Stimulated activated CD4-positive, alpha-beta T cell treated with anti-CD3 and anti-CD28 coated beads, TNF-alpha, amount 100 ng/mL, for 1 hour (primary cell): ENCODE measurements around the gene BFSP1.
A peak's percentile ranks its signal among the peaks of the same experiment; 100 is the strongest.

ENCODE experiments used
- DNase-seq, 3 donors: peaks; one replicate each; pipeline ENCODE4 v3.0.0-alpha.2; 2020; ENCODE audit warnings: low read depth in 3 of 3, low spot score in 1 of 3

BFSP1 gene

DNA sequence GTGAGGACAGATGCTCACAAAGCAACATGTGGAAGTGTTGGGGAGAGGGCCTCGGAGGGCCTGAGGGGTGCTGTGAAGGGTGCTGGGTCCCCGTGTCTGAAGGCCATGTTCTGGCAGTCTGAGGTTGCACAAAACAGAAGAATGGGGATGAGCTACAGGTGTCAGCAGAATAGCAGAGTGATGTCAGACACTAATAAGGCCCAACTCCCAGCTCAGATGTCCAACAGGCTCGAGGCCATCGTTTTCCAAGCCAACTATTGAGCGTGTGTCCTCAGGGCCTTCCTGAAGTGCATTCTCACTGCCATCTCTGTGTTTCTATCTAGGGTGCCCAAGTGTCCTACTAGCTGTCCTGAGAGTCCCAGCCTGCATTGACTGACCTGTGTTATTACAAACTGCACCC lies 7.9 kb downstream of the BFSP1 start:
- DNase-seq: no peak

DNA sequence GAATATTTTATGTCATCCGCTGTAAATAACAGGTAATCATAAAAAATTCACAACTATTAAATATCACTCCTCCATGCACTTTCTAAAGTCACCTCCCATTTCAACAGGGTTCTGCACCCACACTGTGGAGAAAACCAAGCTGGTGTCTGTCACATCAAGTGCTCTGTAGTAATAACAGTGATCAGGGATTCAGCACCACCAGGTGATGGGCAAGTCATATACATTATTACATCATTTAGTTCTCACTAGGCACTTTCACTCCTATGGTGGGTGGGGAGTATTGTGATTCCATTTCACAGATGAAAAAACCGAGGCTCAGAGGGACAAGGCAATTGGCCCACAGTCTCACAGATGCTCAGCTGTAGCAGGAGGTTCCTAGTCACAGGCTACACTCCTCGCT lies 8.7 kb downstream of the BFSP1 start:
- DNase-seq: no peak

DNA sequence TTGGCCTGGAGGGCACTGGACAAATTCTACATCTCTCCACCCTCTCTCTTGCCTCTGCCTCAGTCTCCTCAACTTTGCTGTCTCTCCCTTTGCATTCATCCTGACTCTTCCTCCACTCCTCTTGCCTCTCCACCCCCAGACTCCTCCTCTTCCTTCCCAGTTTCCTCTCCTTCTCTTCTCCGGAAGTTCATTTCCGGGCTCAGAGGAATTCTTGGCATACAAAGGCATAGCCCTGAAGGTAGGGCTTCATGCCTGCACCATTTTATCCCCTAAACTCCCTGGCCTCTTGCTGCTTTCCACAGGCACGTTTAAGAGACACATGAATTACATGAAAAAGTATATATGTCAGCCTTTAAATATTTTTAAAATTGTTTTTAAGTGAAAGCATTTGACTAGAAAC lies 10.6 kb downstream of the BFSP1 start:
- no peak for DNase-seq

DNA sequence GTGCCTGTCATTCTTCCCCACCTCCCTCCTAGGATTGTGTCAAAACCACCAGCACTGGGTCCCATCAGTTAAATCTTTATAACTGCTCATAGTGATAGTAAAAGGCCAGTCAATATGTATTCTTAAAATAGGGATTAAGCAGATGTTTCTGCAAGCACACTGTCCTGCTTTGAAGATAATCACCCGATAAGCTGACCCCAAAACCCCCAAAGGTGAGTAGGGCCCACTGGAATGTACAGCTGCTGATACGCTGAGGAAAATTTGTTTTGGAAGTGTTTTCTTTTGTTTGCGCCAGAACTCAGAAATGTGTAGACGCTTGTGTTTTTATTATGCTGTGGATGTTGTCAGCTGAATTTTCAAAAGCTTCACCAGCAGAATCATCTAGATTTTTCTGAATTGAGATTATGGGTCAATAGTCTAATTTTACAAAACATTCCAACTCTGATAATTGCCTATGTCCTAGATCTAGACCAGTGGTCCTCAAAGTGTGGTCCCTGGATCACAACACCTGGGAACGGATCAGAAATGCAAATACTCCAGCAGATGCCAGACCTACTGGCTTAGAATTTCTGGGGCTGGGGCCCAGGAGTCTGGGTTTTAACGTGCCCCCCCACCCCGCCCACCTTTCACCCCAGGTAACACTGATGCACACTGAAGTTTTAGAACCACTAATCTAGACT lies 11.4 kb downstream of the BFSP1 start:
- DNase-seq: no peak

DNA sequence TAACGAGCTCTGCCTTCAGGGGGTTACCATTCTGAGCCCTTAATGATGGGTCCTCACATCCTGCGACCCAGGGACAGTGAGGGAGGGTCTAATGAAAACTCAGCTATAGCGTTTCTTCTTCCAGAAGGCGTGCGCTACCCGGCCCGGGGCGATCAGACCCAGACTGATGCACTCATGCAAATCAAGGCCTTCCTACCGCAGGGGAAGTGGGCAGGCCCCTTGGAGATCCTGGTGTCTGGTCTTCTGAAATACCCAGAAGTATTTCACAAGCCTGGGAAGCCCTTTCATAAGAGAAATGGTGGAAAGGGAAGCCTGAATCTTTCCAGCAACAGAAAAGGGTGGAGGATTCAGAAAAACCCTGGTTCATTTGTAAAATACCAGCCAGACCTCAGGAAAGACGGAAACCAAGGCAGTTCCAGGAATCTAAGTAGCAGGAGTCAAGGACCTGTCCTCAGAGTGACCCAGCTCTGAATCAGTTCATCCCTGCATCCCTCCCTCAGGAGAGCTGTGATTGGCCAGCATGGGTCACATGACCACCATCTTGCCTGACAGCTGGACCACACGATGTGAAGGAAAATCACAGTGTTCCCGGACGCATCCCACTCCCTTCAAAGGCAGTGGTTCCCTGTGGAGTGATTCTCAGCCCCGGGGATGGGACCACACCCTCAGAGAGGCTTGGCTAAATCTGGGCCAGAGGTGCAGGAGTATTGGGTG lies 12.7 kb downstream of the BFSP1 start:
- no peak for DNase-seq

DNA sequence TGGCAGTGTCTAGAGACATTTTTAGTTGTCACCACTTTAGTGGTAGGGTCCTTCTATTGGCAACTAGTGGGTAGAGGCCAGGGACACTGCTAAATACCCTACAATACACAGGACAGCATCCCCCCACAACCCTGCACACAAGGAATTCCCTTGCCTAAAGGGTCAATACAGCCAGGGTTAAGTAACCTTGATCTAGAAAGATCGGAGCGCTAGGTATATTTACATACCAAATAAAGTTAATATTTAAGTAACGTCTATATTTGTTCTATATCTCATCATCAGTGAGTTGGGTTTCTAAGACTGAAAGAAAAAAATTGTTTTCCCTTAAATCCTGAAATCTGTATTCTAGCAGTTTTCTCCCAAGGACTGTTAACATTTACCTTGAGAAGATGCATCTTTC lies 16.1 kb downstream of the BFSP1 start:
- DNase-seq: no peak

DNA sequence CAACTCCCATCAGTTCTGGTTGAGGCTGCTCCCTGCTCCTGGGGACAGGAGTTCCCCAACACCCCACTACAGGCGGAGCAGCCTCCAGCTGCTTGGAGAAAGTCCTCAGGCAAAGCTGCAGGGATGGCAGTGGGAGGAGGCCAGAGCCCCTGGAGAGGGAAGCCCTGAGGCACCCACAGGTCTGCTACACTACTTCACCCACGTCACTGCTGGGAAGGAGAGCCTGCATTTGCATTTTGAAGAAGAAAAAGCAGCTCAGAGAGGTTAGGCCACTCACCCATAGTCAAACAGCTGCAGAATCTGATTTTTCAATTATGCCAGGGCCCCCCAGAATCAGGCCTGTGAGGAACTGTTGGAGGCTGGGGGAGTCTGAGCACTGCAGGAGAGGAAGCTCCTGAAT lies 17.2 kb downstream of the BFSP1 start:
- DNase-seq: no peak

DNA sequence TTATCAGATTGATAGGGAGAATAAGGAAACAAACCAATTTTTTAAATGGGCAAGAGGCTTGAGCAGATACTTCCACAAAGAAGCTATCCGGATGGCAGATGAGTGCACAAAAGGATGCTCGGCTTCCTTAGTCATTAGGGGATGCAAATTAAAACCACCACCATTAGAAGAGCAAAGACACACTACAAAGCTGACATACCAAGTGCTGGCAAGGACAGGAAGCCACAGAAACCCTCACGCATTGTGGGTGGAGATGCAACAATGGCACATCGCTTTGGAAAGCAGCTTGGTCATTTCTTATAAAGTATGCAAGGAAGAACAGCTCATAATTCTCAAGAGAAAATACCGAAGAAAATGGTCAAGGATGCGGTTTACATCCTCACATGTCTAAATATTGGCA lies 19.8 kb downstream of the BFSP1 start:
- DNase-seq: no peak

DNA sequence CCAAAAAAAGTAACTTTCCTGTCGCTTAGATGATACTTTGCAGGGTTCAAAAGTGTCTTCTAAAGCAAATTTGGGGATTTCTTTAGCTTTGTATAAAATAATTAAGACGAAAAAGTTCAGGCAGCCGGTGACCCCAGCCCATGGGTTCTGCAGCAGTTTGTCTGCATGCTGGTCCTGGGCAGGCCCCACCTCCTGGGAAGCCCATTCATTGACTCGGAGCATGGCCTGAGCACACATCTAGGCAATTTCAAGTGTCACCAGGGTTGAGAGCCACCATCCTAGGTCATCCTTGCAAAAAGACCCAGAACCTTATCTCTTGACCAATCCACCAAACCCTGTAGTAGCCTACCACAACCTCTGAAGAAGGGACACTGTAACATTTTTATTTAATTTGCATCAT lies 20.6 kb downstream of the BFSP1 start:
- no peak for DNase-seq

DNA sequence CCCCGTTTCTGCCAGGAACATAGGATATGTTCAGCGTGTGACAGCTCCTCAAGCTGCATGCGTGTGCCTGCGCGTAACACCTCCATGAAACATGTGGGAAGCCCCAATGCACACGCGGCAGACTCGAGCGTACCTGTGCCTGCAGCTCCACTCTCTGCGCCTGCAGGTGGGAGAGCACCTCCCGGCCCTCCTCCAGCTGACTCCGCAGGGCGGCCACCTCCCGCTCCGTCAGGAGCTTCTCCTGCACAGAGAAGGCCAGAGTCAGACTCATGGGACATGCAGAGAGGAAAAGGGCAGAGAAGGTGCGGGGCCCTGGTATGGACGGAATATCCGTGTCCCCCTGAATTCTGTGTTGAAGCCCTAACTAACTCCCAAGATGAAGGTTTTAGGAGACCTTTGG lies 22.4 kb downstream of the BFSP1 start:
- no peak for DNase-seq

DNA sequence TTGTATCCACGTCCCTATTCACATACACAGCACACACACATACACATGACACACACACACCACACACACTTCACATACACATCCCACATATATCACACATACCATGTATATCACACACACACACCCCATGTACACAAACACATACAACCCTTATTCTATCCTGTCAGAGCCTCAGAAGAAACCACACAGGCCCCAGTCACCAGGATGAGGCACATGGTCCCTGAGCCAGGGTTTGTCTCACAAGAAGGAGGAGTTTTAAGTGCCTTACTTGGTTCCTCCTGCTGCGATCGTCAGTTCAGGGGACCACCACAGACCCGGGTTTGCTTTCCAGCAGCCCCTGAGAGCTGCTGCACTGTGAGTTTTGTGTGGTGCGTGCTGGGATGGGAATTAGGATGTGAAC lies 23.6 kb downstream of the BFSP1 start:
- no peak for DNase-seq

DNA sequence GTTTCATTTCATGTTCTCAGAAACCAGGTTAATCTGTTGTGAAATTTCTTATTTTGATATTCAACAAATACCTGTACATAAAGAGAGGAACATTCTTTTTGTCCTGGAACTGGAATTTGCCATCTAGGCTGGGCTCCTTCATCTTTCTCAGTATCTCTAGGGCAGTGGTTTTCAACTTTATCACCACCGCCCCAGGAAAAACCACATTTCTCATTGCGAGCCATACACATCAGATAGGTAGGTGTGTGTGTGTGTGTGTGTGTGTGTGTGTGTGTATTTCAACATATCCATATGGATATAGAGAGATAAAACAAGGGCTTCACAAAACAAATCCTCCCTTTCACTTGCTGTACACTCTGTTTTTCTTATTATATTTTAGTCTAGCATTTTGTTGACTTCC lies 24.1 kb downstream of the BFSP1 start:
- DNase-seq: no peak

DNA sequence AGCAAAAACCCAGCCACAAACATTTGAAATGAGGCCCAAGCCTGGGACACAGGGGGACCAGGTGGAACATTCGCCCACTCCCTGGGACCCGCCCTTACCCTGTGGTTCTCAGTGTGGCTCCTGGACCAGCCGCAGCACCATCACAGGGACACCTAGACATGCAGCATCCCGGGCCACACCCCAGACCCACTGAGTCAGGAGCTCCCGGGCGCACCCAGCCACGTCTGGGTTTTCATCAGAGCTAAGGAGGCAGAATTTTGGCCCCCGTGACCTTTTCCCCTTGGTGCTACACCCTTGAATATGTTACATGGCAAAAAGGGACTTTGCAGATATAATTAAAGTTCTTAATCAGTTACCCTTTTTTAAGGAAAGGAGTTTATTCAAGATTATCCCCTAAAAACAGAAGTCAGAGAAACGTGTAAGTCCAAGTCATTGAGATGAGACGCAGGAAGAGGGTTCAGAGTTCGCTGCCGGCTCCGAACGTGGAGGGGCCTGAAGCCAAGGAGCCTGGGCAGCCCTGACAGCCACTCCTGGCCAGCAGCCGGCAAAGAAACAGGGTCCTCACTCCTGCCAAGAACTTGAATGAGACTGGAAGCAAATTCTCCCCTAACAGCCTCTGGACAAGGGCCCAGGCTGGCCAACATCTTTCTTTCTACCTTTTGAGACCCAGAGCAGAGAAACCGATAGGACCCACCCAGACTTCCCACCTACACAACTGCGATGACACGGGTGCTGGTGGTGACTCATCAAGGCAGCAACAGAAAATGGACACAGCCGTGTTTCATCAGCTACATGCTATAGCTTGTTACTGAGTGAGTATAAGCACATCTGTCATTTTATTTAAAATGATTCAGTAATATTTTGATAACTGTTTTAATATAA lies 25.3 kb downstream of the BFSP1 start:
- peak in 2 of 3 donors; percentile 18 to 31 for DNase-seq

DNA sequence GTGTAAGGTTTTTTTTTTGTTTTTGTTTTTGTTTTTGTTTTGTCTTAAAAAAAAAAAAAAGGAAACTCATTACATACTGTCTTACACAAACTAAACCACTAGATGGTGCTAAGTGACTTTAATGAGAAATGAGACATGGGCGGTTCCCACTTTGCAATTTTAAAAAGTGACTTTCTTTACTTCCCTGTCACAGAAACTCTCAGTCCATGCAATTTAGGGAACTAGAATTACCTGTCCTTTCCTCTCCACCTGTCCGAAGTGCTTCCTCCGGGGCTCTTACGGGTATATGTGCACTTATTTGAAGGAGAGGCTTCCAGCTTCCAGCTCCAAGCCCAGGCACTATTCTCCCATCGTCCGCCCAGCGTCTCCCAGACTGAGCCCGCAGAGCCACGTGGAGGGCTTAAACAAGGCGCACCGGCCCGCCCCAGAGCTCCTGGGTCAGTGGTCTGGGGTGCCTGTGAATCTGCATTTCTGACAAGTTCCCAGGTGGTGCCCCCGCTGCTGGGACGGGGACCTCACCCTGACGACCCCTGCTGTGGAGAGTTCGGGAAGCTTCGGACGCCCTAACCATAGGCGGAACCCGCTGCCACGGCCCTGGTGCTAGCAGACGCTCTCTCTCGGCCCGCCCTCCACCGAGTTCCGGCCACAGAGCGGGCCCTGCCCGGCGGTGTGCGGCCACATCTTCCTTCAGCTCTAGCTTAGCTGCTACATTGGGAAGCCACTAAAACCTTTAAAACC lies 26.1 kb downstream of the BFSP1 start:
- peak in 1 of 3 donors; percentile 6 for DNase-seq

DNA sequence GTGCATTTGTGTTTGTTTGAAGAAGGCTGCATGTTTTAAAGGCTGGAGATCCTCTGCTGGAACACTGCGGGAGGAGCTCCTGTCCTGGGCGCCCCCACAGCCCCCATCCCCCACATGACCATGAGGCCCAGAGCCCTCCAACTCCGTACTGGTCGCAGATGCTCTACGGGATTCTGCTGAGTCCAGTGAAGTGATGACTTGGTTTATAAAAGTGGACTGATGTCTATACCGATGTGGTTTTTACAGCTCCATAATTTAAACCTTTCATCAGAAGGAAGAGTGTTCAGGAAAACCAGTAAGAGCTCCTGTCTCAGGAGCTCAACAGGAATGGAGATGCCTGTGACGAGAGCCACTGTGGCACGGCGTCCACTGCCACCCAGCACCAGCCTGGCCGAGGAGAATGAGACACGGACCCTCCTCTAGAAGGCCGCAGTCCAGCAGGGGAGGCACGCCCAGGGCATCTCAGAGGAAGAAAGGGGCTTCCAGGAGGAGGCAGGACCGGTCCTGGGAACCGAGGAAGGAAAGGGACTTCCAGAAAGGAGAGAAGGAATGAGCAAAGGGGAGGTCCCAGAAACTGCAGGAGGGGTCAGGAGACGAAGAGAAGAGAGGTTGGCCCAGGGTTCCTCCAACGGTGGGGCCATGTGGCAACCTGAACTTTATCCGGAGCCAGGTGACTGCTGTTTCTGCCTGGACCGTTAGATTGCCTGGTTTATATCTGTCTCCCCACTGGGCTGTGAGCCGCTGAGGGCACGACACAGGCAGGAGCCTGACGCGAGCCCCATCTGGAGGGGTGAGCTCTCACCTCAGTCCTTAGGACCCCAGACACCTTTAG lies 26.9 kb downstream of the BFSP1 start:
- peak in 1 of 3 donors; percentile 8 for DNase-seq

DNA sequence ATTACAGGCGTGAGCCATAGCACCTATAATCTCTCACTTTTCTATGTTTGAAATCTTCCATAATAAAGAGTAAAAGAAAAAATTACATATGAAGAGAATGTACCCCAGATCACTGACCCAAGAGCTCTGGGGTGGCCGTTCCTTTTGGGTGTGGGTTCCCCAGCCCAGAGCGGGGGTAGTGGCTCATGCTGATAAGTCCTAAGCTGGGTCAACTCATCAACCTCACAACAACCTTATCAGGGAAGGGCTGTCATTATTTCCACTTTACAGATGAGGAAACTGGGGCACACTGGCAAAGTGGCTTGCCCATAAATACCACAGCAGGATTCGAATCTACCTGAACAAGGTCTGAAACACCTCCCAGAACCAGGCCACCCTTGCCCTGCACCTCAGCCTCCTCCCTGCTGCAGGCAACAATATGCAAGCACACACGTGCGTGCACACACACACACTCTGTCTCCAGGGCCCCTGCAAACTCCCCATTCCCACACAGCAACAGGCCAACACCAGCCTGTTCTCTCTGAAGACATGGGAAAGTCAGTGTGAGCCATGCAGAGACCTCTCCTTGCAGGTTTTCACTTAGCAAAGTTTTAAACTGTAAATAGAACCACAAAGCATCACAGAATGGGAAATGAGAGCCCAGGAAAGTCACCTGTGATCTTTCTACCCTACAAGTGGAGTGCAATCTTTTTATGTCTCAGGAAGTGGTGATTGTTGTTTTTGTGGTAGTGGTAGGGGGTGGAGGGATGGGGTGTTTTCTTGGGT lies 27.7 kb downstream of the BFSP1 start:
- DNase-seq: no peak

DNA sequence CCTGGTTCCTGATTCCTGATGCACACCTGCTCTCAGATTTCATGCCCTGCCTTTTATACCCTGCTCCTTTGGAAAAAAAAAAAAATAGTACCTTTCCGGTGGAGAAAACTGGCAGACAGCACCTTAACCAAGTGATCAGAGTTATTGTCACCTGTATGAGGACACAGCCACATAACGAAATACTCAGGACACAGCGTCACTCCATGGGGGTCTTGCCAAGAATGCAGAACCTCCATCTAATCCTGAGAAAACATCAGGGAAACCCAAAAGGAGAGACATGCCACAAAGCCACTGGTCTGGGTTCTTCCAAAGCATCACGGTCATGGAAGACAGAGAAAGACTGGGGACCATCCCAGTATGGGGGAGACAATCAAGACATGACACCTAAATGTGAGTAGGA lies 29.1 kb downstream of the BFSP1 start:
- DNase-seq: no peak

DNA sequence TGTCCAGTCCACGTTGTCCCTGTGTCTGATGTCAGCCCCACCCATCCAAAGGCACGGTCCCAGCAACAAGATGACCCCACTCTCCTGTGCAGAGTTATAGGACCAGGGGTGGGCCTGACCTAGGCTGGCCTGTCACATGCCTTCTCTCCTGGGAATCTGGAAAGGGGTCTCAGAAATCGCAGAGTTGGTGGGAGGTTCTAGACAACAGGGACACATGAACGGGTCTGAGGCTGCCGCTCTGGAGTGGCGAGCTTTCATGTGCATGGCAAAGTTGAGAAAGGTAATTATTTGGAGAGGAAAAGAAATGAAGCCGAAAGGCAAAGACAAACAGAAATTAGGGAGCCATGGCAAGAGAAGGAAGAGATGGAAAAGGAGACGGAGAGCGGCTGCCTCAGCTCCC lies 29.5 kb downstream of the BFSP1 start:
- DNase-seq: no peak

DNA sequence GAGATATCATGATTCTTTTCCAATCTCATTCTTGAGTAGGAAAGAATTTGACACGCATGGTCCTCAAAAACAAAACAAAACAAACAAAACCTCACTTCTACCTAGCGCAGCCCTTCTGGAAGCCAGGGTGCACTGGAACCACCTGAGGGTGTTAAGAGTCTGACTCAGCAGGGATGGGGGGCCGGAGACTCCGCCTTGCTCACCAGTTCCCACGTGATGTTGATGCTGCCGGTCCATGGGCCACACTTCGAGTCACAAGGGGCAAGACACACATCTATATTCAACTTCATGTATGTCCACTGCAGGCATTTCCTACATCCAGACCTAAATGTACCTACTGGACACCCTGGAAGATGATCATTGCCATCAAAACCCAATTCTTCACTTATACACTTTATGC lies 30.4 kb downstream of the BFSP1 start:
- no peak for DNase-seq

DNA sequence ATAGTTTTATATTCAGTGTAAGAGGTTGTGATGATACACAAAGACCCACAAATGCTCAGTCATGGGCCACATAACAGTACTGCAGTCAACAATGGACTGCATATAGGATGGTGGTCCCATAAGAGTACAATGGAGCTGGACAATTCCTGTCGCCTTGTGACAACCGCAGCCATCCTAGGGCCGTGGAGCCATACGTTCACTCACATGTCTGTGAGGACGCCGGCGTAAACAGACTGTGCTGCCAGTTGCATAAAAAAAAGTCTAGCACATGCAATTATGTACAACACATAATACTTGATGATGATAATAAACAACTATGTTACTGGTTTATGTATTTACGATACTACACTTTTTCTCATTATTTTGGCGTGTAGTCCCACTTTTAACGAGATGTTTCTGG lies 30.9 kb downstream of the BFSP1 start:
- DNase-seq: no peak
